Epithelial cell of proximal tubule (primary cell): ENCODE measurements around the gene MST1R. TPM values are rescaled to one million over a fixed set of nuclear protein-coding genes. Genes with fewer than 3 reads are reported as not detected.

ENCODE experiments used
- DNase-seq: peaks from one replicate; pipeline ENCODE4 v3.0.0-alpha.2; 2011; ENCODE audit warnings: low read depth
- H3K4me3 ChIP-seq: 2 replicates; pipeline ENCODE4 v1.5.1; 2011; ENCODE audit warnings: low read depth, mild to moderate bottlenecking, low read length
- total RNA-seq: library from RNA; depleted of rRNA; stranded (reverse); fragments of >200 nt; gene quantifications from 2 replicates; pipeline ENCODE4 v1.2.3, GENCODE V29; 2015
- TF ChIP-seq, protein P1 (sequence below): conservative IDR thresholded peaks from 2 replicates; pipeline ENCODE4 v1.5.1; 2012; ENCODE audit warnings: low read depth, mild to moderate bottlenecking, low read length

MST1R gene
- total RNA-seq, 1 donor from 2014 or later: 5.3 TPM

DNA sequence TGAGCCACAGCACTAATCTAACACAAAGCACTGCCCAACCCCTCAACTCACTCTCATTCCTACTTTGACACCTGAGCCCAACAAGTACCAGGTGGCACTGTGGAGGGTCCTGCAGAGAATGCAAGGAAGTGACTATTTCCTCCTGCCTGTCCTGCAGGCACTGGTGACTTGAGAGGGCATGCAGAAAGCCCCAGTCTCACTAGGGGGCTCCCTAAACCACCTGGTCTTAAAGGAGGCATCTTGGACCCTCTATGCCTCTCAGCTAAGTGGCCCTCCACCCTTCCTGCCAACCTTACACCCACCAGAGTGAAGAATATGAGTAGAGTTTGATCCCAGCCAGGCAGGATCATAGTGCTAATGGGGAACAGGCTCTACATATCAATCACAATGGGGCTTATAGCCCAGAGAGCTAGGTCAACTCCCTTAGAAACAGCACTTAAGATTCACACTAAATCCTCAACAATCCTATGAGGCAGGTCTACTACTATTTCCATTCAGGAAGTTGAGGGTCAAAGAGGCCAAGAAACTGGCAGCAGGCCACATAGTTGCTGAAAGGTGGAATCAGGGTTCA, 62.5 kb downstream of the MST1R start:
- TF ChIP-seq, protein P1, sequence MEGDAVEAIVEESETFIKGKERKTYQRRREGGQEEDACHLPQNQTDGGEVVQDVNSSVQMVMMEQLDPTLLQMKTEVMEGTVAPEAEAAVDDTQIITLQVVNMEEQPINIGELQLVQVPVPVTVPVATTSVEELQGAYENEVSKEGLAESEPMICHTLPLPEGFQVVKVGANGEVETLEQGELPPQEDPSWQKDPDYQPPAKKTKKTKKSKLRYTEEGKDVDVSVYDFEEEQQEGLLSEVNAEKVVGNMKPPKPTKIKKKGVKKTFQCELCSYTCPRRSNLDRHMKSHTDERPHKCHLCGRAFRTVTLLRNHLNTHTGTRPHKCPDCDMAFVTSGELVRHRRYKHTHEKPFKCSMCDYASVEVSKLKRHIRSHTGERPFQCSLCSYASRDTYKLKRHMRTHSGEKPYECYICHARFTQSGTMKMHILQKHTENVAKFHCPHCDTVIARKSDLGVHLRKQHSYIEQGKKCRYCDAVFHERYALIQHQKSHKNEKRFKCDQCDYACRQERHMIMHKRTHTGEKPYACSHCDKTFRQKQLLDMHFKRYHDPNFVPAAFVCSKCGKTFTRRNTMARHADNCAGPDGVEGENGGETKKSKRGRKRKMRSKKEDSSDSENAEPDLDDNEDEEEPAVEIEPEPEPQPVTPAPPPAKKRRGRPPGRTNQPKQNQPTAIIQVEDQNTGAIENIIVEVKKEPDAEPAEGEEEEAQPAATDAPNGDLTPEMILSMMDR: peak; percentile 62
- no peak for DNase-seq
- no peak overlapping the region for H3K4me3 ChIP-seq

DNA sequence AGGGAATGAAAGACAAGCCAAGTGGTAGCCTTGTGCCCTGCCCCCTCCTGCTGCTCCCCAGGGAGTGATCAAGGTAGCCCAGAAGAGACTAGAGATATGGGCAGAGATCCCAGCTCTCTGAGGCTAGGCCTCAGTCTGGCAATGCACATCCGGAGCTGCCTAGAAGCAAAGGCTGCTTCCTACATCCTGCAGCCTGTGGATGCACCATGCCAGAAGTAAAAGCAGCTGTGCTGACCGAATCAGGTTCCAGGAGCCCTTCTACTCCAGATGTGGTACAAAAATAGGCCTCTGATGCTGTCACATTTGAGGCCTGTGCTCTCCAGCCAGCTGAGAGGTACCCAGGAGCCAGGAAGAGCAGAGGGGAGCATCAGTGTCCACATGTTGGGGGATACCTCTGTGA, 63.3 kb downstream of the MST1R start:
- TF ChIP-seq, protein P1: no peak
- no peak for DNase-seq
- H3K4me3 ChIP-seq: no peak overlapping the region

DNA sequence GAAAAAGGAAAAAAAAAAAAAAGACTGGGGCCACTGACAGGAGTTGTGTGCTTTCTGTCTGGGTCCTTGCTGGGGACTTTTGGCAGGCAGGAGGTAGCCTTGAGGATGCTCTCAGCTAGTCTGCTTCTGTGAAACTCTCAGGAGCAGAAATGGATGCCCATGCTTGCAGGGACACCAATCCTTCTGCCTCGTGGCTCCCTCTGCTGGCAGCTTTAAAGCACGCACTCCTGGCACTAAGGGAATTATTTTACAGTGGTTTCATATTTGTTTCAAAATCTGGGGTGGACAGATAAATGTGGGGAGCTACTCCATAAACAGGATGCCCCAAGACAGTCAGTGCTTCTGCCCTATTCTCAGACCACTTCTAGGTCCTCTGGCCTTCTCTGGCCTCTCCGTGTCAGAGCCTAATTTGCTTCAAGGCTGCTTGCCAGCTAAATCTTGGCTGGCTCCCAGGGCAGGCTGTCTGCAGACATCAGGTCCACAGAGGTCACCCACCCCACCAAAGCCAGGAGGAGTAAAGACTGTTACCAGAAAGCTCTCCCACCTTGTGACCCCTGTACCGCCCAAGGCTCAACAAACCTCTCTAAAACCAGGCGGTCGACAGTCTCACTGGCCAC, 64.4 kb downstream of the MST1R start:
- no peak for DNase-seq
- TF ChIP-seq, protein P1: peak; percentile 92
- no peak overlapping the region for H3K4me3 ChIP-seq

Other genes with a start within 250 kb of the MST1R start
- gene APEH, start 229.5 kb downstream of the MST1R start, total RNA-seq: 126 and 199 TPM in 2 replicates
- 4.3 and 5.5 TPM in 2 replicates for gene MST1, start 214.4 kb downstream of the MST1R start, total RNA-seq
- gene RNF123, start 214.3 kb downstream of the MST1R start, total RNA-seq: 18.0 and 19.0 TPM in 2 replicates
- 0.07 and 0.86 TPM in 2 replicates for gene AMIGO3, start 184.2 kb downstream of the MST1R start, total RNA-seq
- 50.4 and 88.9 TPM in 2 replicates for gene GMPPB, start 179.9 kb downstream of the MST1R start, total RNA-seq
- 27.5 and 30.7 TPM in 2 replicates for gene IP6K1, start 117.3 kb downstream of the MST1R start, total RNA-seq
- not detected in 2 replicates for gene CDHR4, start 104.0 kb downstream of the MST1R start, total RNA-seq
- gene INKA1, start 100.6 kb downstream of the MST1R start, total RNA-seq: 2.5 TPM in 1 of 2 replicates, not detected in the other
- gene UBA7, start 89.9 kb downstream of the MST1R start, total RNA-seq: 2.4 and 12.2 TPM in 2 replicates
- gene TRAIP, start 47.3 kb downstream of the MST1R start, total RNA-seq: 17.1 and 18.9 TPM in 2 replicates
- not detected in 2 replicates for gene CAMKV, start 34.0 kb downstream of the MST1R start, total RNA-seq
- gene MON1A, start 25.9 kb upstream of the MST1R start, total RNA-seq: 9.1 and 17.9 TPM in 2 replicates
- gene RBM6, start 36.3 kb upstream of the MST1R start, total RNA-seq: 24.0 and 36.6 TPM in 2 replicates
- 52.3 and 80.7 TPM in 2 replicates for gene RBM5, start 185.0 kb upstream of the MST1R start, total RNA-seq